Stomach smooth muscle (tissue), 2 donors: ENCODE measurements around the gene IFT80.

Experiments
- H3K27ac ChIP-seq: one replicate; pipeline ENCODE4 v1.7.0; 2013; ENCODE audit warnings: mild to moderate bottlenecking, low read length, inconsistent platforms
- H3K27me3 ChIP-seq, 2 donors: one replicate each; pipeline ENCODE4 v1.7.0; 2013; ENCODE audit warnings: low read length in 2 of 2; ENCODE audit not compliant: insufficient read depth in 2 of 2, control insufficient read depth in 1 of 2
- H3K36me3 ChIP-seq, 2 donors: one replicate each; pipeline ENCODE4 v1.7.0; 2013; ENCODE audit warnings: low read length in 2 of 2; ENCODE audit not compliant: control insufficient read depth in 2 of 2, insufficient read depth in 2 of 2
- H3K4me1 ChIP-seq: one replicate; pipeline ENCODE4 v1.7.0; 2013; ENCODE audit warnings: low read length; ENCODE audit not compliant: control insufficient read depth, insufficient read depth
- H3K4me3 ChIP-seq, 2 donors: one replicate each; pipeline ENCODE4 v1.7.0; 2013; ENCODE audit warnings: low read length in 2 of 2
- H3K9ac ChIP-seq, 2 donors: one replicate each; pipeline ENCODE4 v1.7.0; 2013; ENCODE audit warnings: low read length in 2 of 2, mild to moderate bottlenecking in 1 of 2
- H3K9me3 ChIP-seq, 2 donors: one replicate each; pipeline ENCODE4 v1.7.0; 2013; ENCODE audit warnings: low read length in 2 of 2; ENCODE audit not compliant: control insufficient read depth in 2 of 2
- donor health status: healthy.
- donor health status: Pancreatic carcinoma.

Gene IFT80

DNA sequence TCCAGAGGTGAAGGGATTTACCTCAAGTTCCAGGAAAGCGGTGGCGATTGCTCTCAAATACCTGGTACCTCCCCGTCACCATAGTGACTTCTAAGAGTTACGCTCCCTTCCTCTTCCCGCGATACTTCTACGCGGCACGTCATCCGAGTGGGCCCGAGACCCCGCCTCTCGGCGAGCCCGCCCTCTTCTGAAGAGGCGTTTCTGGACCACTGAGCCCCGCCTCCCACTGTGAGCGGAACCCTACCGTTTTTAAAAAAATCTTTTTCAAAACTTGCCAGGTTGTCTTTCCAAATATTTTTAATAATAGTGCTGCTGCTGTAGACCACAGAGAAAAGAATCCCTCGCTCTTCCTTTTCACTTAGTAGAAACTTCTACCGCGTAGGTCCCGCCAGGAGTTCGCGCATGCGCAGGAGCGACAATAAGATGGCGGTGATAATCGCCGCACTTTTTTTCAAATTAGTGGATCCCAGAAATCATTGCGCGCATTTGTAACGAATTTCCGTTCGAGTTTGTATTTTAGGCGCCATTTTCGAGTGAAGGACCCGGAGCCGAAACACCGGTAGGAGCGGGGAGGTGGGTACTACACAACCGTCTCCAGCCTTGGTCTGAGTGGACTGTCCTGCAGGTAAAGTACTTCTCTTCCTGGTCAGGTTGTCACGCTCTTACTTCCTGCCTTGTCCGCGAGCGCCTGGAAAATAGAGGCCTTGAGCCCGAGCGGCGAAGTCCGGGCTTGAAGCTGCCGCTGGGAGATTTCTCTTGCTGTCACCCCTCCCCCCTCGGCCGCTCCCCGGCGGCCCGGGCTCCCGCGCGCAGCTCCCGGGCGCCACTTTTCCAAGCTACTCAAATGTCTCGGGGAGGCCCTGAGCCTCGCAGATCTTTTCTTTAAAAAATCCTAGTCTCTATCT lies at the start of gene IFT80, which contains the start of gene SMC4:
Gene IFT80 (minus strand): TSS at position 101 of the 905 bp plus-strand sequence. CDS start 14,625 bp downstream, outside the sequence.
Gene SMC4 (plus strand): TSS at position 526 of the 905 bp plus-strand sequence. CDS start 1,177 bp downstream, outside the sequence.
- H3K27ac ChIP-seq, result peak within 1 kb of the TSS; percentile 82

GRCh38 chr3:160447544-160447943 lies 48.5 kb upstream of the IFT80 start:
- Histone ChIP-seq H3K27me3 (peaks cover 2 to 12% of the 10 kb centered on the region in 2 donors), H3K9ac (no peak overlapping the region)

More for the DNA sequence above, at the start of gene IFT80, which contains the start of gene SMC4:
- peaks cover 12% of the 10 kb centered on the region for H3K4me1 ChIP-seq
- peak within 1 kb of the TSS; percentile 94 to 100 for H3K4me3 ChIP-seq
- H3K36me3 ChIP-seq, result no peaks in the 10 kb centered on the region
- H3K9me3 ChIP-seq, result no peaks in the 10 kb centered on the region
- H3K27me3 ChIP-seq, result peaks cover 2 to 17% of the 10 kb centered on the region in 2 donors
- peak within 1 kb of the TSS; percentile 90 to 94 for H3K9ac ChIP-seq

DNA sequence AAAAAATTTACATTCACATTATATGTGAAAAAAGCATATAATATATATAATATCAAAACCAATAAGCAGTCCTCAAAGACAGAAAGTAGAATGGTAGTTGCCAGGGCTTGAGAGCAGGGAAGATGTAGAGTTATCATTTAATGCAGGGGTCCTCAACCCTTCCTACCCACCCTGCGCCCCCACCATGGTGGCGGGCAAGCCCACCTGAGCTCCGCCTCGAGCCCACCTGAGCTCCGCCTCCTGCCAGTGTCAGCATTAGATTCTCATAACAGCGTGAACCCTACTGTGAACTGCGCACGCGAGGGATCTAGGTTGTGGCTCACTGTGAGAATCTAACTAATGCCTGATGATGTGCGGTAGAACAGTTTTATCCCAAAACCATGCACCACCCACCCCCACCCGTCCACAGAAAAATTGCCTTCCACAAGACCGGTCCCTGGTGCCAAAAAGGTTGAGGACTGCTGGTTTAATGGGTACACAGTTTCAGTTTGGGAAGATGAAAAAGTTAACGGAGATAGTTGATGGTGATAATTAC lies 47.6 kb upstream of the IFT80 start:
- Histone ChIP-seq H3K9me3 (peaks cover 0 to 2% of the 10 kb centered on the region in 2 donors), H3K9ac (no peak overlapping the region), H3K4me1 (peaks cover 12% of the 10 kb centered on the region), H3K27me3 (peaks cover 2 to 12% of the 10 kb centered on the region in 2 donors), H3K4me3 (no peak overlapping the region), H3K27ac (no peak overlapping the region), H3K36me3 (no peaks in the 10 kb centered on the region)

More at GRCh38 chr3:160447544-160447943, 48.5 kb upstream of the IFT80 start:
- Histone ChIP-seq H3K36me3 (no peaks in the 10 kb centered on the region), H3K4me3 (no peak overlapping the region), H3K27ac (no peak overlapping the region), H3K4me1 (peaks cover 12% of the 10 kb centered on the region), H3K9me3 (peaks cover 0 to 2% of the 10 kb centered on the region in 2 donors)

- peaks cover 0 to 2% of the 10 kb centered on the region in 2 donors for H3K9me3 ChIP-seq
- H3K36me3 ChIP-seq, result no peaks in the 10 kb centered on the region
- H3K4me1 ChIP-seq, result peaks cover 12% of the 10 kb centered on the region
- peaks cover 2 to 12% of the 10 kb centered on the region in 2 donors for H3K27me3 ChIP-seq
- no peak overlapping the region for H3K9ac ChIP-seq
- no peak overlapping the region for H3K27ac ChIP-seq
- no peak overlapping the region for H3K4me3 ChIP-seq
Observed at GRCh38 chr3:160445854-160446253, 46.8 kb upstream of the IFT80 start.

GRCh38 chr3:160444411-160444810 lies 45.4 kb upstream of the IFT80 start:
- H3K27ac ChIP-seq, result no peak overlapping the region
- no peak overlapping the region for H3K9ac ChIP-seq
- no peak overlapping the region for H3K4me3 ChIP-seq
- H3K36me3 ChIP-seq, result no peaks in the 10 kb centered on the region
- peaks cover 3% of the 10 kb centered on the region for H3K4me1 ChIP-seq
- H3K9me3 ChIP-seq, result no peaks in the 10 kb centered on the region
- peaks cover 0 to 1% of the 10 kb centered on the region in 2 donors for H3K27me3 ChIP-seq

- no peak overlapping the region for H3K4me3 ChIP-seq
- no peaks in the 10 kb centered on the region for H3K9me3 ChIP-seq
- no peak overlapping the region for H3K27ac ChIP-seq
- no peaks in the 10 kb centered on the region for H3K4me1 ChIP-seq
- H3K9ac ChIP-seq, result no peak overlapping the region
- no peaks in the 10 kb centered on the region for H3K27me3 ChIP-seq
- no peaks in the 10 kb centered on the region for H3K36me3 ChIP-seq
Observed at GRCh38 chr3:160440687-160441086, 41.7 kb upstream of the IFT80 start.

GRCh38 chr3:160437083-160437455 lies 38.0 kb upstream of the IFT80 start:
- Histone ChIP-seq H3K36me3 (peaks cover 5 to 6% of the 10 kb centered on the region in 2 donors), H3K9ac (no peak overlapping the region), H3K4me1 (no peaks in the 10 kb centered on the region), H3K27ac (no peak overlapping the region), H3K9me3 (no peaks in the 10 kb centered on the region), H3K27me3 (no peaks in the 10 kb centered on the region), H3K4me3 (no peak overlapping the region)

DNA sequence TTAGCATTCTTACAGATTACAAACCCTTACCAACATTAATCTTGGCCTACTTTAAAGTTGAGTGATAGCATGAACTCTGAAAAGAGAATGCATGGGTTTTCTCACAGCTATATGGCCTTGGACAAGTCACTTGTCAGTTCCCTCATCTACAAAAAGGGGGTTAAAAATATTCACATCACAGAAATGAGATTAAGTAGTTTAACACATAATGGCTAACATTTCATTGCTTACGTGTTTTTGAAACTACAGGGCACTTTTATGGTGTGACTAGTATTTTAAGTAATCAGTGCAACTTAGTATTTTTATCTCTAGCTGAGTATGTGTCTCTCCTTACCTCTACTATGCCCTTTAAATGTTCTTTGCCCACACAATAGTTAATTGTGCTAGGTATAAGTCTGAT lies 36.7 kb upstream of the IFT80 start:
- no peaks in the 10 kb centered on the region for H3K4me1 ChIP-seq
- H3K9ac ChIP-seq, result no peak overlapping the region
- H3K9me3 ChIP-seq, result no peaks in the 10 kb centered on the region
- H3K27me3 ChIP-seq, result no peaks in the 10 kb centered on the region
- no peak overlapping the region for H3K4me3 ChIP-seq
- no peak overlapping the region for H3K27ac ChIP-seq
- H3K36me3 ChIP-seq, result peaks cover 6% of the 10 kb centered on the region in 2 donors

GRCh38 chr3:160435095-160435494 lies 36.1 kb upstream of the IFT80 start:
- H3K27me3 ChIP-seq, result no peaks in the 10 kb centered on the region
- H3K9me3 ChIP-seq, result no peaks in the 10 kb centered on the region
- H3K36me3 ChIP-seq, result peaks cover 8 to 10% of the 10 kb centered on the region in 2 donors
- H3K4me3 ChIP-seq, result no peak overlapping the region
- H3K4me1 ChIP-seq, result no peaks in the 10 kb centered on the region
- no peak overlapping the region for H3K27ac ChIP-seq
- H3K9ac ChIP-seq, result no peak overlapping the region

GRCh38 chr3:160434071-160434470 lies 35.0 kb upstream of the IFT80 start:
- Histone ChIP-seq H3K9me3 (no peaks in the 10 kb centered on the region), H3K27ac (no peak overlapping the region), H3K4me3 (no peak overlapping the region), H3K9ac (no peak overlapping the region), H3K4me1 (no peaks in the 10 kb centered on the region), H3K27me3 (no peaks in the 10 kb centered on the region), H3K36me3 (peaks cover 9 to 10% of the 10 kb centered on the region in 2 donors)
